ENCODE data around the gene USP3.

DNA sequence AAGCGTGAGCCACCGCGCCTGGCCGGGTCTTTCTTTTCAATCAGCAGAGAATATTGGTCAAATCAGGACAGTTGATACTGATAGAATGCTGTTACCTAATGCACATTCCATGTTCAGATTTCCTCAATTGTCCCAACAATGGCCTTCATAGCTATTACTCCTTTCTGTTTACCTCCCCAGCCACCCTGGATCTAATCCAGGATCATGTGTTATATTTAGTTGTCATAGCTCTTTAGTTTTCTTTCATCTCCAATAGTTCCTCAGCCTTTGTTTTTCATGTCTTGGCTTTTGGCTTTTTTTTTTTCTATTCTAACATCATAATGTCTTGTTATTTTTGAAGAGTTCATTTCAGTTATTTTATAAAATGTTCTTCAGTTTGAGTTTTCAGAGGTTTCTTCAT is 14.6 kb downstream of the USP3 start:
- TF ChIP-seq CTCF (IDR thresholded peaks at IDR 0.05 in 8 of 11, conservative IDR thresholded peaks at IDR 0.05 in 3 of 11) (no peak), POLR2A (IDR thresholded peaks at IDR 0.05) (no peak), POLR2AphosphoS5 (IDR thresholded peaks at IDR 0.05) (no peak)
